Lower lobe of right lung (tissue), 2 donors: ENCODE data around the gene HOXA11. TPM values are rescaled to one million over a fixed set of nuclear protein-coding genes. Genes with fewer than 3 reads are reported as not detected.

Experiments
- ATAC-seq, 2 donors: fragments of 200-7000 bp; cut with Tn5 transposase; one replicate each; pipeline ENCODE4 v1.9.1; 2020 to 2022; ENCODE audit warnings: mild to moderate bottlenecking in 2 of 2, moderate library complexity in 2 of 2
- DNase-seq: peaks from one replicate; pipeline ENCODE4 v3.0.0-alpha.2; 2020
- H3K27ac ChIP-seq: fragments of 200-600 bp; one replicate; pipeline ENCODE4 v1.8.0; 2022
- H3K27me3 ChIP-seq: fragments of 200-600 bp; one replicate; pipeline ENCODE4 v1.8.0; 2022; ENCODE audit warnings: low read depth
- H3K36me3 ChIP-seq: fragments of 200-600 bp; one replicate; pipeline ENCODE4 v1.8.0; 2022; ENCODE audit warnings: mild to moderate bottlenecking
- H3K4me1 ChIP-seq: fragments of 200-600 bp; one replicate; pipeline ENCODE4 v1.8.0; 2022
- H3K4me3 ChIP-seq: fragments of 200-600 bp; one replicate; pipeline ENCODE4 v1.8.0; 2022; ENCODE audit warnings: mild to moderate bottlenecking
- H3K9me3 ChIP-seq: fragments of 200-600 bp; one replicate; pipeline ENCODE4 v1.8.0; 2022
- CTCF ChIP-seq: fragments of 200-600 bp; IDR thresholded peaks from one replicate; pipeline ENCODE4 v1.8.0; 2022; ENCODE audit warnings: antibody characterized with exemption, mild to moderate bottlenecking
- intact Hi-C: fragments of 100-400 bp; cut with DNase I; formaldehyde crosslinking; loops from one replicate; pipeline ENCODE4 v1.11.0; 2022
- total RNA-seq: library from RNA; stranded (reverse); fragmentation: NEBNext Ultra II Directional; extraction: Animal tissue kit (Norgen Biotek cat#: 25700); gene quantifications from one replicate; pipeline ENCODE4 v1.2.1, GENCODE V29; 2021
- donor health status: DM: no; HTN: yes; CAD: no; lungs with severe emphysema.

HOXA11 gene
- total RNA-seq, 1 donor from 2014 or later, result not detected

DNA sequence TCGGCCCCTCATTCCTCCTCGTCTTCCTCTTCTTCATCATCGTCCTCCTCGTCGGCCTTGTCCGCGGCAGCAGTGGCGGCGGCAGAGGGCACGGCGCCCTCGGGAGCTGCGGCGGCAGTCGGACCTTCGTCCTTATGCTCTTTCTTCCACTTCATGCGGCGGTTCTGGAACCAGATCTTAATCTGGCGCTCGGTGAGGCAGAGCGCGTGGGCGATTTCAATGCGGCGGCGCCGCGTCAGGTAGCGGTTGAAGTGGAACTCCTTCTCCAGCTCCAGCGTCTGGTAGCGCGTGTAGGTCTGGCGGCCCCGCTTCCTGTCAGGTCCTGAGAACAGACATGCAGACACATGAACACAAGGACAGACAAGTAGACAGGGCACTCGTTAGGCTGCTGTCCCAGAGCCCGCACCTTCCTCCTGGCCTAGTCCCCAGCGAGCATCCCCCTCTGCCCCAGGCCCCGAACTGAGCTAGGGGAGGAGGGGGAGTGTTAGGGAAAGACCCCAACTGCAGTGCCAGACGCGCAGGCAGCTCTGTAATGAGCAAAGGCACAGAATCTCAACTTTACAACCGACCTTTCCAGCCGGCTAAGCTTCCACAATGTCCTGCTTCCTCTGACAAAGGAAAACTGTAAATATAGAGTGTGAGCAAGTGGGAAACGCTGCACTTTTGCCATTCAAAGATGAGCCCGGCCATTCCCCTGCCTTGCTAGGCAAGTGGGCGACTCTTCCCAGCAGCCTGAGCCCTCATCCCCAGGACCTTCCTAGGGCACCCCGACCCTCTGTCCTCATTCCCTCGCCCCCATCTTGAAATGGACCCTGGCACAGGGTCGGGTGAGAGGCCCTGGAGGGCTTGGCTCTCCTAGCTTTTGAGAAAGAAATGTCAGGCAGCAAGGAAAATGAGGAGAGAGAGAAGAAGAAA is 29.9 kb downstream of the HOXA11 start:
- Histone ChIP-seq H3K27me3 (peaks cover 94% of the 10 kb centered on the region), H3K4me3 (peak overlapping the region; percentile 60), H3K36me3 (no peaks in the 10 kb centered on the region), H3K9me3 (no peaks in the 10 kb centered on the region), H3K4me1 (peaks cover 58% of the 10 kb centered on the region), H3K27ac (peak overlapping the region; percentile 81)
- DNase-seq, result no peak
- ATAC-seq, result no peak
- TF ChIP-seq CTCF, result no peak
- intact Hi-C loops, result loop anchor here (10.0 kb wide), 1 partner anchor 780 kb away; no protein-coding TSS in a partner anchor

DNA sequence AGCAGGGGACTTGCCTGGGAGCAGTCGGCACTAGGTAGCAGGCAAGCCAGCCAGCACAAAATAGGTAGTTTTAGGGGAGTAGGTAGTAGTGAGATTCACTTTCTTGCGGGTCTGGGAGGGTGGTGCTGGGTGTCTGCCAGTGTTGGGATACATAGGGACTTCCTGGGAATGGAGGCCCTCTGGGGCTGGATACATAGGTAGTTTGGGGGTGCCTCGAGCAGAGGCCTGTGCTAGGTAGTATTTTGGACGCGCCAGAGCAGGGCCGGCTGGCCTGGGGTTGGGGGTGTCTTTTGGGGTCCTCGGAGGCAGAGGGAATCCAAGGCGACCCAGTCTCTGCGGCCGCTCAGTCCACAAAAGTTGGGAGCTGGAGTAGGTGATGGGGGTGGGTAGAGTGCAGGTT is 30.7 kb downstream of the HOXA11 start:
- no peaks in the 10 kb centered on the region for H3K36me3 ChIP-seq
- peaks cover 57% of the 10 kb centered on the region for H3K4me1 ChIP-seq
- no peaks in the 10 kb centered on the region for H3K9me3 ChIP-seq
- intact Hi-C loops, result loop anchor here (10.0 kb wide), 1 partner anchor 780 kb away; no protein-coding TSS in a partner anchor
- H3K27ac ChIP-seq, result no peak overlapping the region
- no peak for ATAC-seq
- no peak for TF ChIP-seq CTCF
- peaks cover 94% of the 10 kb centered on the region for H3K27me3 ChIP-seq
- no peak overlapping the region for H3K4me3 ChIP-seq
- no peak for DNase-seq

DNA sequence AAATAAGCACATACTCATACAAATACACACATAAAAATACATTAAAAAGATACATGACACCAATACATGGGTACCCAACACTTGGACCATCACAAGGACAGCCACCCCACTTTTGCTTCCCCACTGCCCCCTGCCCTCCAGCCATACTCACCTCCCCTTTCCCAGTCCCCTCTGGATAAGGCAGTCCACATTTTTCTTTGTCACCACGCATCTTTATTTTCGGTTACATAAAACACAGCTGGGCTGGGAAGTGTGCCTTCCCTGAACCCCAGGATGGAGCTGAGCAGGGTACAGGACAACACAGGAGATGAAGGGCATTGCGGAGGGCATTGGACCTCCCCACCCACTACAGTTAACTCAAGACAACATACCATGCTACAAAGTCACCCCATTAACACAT is 31.5 kb downstream of the HOXA11 start:
- H3K36me3 ChIP-seq, result no peaks in the 10 kb centered on the region
- DNase-seq, result no peak
- peaks cover 62% of the 10 kb centered on the region for H3K4me1 ChIP-seq
- H3K27me3 ChIP-seq, result peaks cover 94% of the 10 kb centered on the region
- no peak overlapping the region for H3K4me3 ChIP-seq
- intact Hi-C loops, result loop anchor here (10.0 kb wide), 1 partner anchor 779 kb away; no protein-coding TSS in a partner anchor
- H3K9me3 ChIP-seq, result no peaks in the 10 kb centered on the region
- no peak for TF ChIP-seq CTCF
- ATAC-seq, result no peak
- no peak overlapping the region for H3K27ac ChIP-seq

DNA sequence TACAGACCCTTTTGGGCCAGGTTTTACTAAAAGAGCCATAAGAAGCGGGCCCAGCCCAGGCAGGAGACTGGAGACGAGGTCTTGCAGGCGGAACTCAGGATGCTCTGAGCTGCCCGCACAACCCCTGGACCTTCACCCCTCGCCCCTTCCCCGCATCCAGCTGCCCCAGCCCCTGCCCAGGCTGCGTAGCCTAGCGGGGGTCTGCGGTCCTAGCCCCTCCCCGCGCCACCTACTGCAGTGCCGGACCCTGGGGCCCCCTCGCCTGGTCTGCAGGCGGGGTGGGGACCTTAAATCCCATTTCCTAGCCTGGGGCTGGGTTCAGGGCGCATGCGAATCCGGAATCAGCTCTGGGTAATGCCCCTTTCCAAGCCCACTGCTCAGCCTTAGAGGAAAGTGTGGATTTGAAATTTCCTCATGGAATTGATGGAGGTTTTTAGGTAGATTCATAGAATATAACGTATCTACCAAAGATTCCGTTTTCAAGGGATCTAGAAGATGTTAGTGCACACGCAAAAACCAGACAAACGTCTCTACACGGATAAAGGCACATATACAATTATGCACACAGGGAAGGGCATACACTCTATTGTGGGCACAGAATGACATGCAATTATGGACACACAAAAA is 32.1 kb downstream of the HOXA11 start:
- TF ChIP-seq CTCF, result no peak
- ATAC-seq, result no peak
- peak; percentile 48 for DNase-seq
- H3K27ac ChIP-seq, result peak overlapping the region; percentile 89
- intact Hi-C loops, result loop anchor here (10.0 kb wide), 1 partner anchor 778 kb away; no protein-coding TSS in a partner anchor
- H3K4me3 ChIP-seq, result peak overlapping the region; percentile 60
- H3K4me1 ChIP-seq, result peaks cover 66% of the 10 kb centered on the region
- H3K27me3 ChIP-seq, result peaks cover 94% of the 10 kb centered on the region
- H3K9me3 ChIP-seq, result no peaks in the 10 kb centered on the region
- no peaks in the 10 kb centered on the region for H3K36me3 ChIP-seq

DNA sequence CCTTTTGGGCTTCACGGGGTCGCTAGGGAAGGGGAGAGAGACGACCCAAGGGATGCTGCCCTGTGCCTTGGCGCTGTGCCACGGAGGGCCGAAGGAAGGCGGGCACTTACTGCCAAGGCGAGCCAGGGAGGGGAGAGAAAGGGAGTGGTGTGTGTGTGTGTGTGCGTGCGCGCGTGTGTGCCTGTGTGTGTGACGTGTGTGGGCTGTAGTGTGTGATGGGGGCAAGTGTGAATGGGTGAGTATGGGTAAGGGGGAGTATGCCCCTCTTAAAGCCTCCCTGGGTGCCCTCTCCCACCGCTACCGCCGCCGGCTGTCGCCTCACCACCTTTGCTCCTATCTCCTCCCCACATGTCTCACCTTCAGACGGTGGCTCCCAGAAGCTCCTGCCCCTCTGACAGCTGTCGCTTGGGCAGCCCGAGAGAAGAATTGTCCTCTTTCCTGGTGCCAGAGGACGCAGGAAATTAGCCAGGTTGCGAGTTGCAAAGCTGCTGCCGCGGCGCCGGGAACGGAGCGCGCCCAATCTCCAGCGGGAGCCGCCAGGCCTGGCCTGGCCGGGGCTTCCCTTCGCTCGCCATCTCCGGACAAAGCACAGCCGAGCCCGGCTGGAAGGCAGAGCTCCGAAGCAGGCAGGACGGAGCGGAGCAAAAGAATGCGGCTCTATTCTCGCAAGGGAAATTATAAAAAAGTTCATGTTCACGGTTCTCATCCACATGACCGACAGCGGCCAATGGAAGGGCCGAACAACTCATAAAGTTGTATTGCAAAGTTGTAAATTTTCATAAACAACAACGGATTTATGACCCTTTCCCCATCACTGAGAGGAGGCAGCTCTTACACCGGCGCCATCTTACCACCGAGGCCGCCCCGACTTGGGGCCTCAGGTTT is 32.9 kb downstream of the HOXA11 start, which contains the start of gene HOXA3:
Gene HOXA3, minus strand, starts transcription at position 653 of the 885 bp plus-strand sequence. CDS start 41,943 bp downstream, outside the sequence.
- ATAC-seq, result peak; percentile 7 to 11
- Histone ChIP-seq H3K36me3 (no peaks in the 10 kb centered on the region), H3K27ac (peak within 1 kb of the TSS; percentile 89), H3K4me3 (peak within 1 kb of the TSS; percentile 60), H3K4me1 (peaks cover 72% of the 10 kb centered on the region), H3K9me3 (no peaks in the 10 kb centered on the region), H3K27me3 (peaks cover 94% of the 10 kb centered on the region)
- DNase-seq, result peak; percentile 59
- intact Hi-C loops, result loop anchor here (10.0 kb wide), 1 partner anchor 777 kb away; no protein-coding TSS in a partner anchor
- TF ChIP-seq CTCF, result no peak
